Erythroblast (primary cell): Measurements from ENCODE around the gene NPM3.

Experiments used
- GATA1 ChIP-seq: IDR thresholded peaks from 2 replicates; pipeline ENCODE4 v1.6.1; 2011; ENCODE audit warnings: low read depth, mild to moderate bottlenecking, control low read depth, low read length, moderate library complexity
- POLR2A ChIP-seq: IDR thresholded peaks from 2 replicates; pipeline ENCODE4 v1.6.1; 2011; ENCODE audit warnings: mild to moderate bottlenecking, low read length

- no peak for TF ChIP-seq POLR2A
- no peak for TF ChIP-seq GATA1
These were observed 16.3 kb downstream of the NPM3 start for GRCh38 chr10:101766753-101767599.
